ENCODE measurements around the gene KRTAP2-2. TPM values are rescaled to one million over a fixed set of nuclear protein-coding genes. Genes with fewer than 3 reads are reported as not detected.

KRTAP2-2 gene
- total RNA-seq, 1 donor from 2014 or later: not detected

GRCh38 chr17:41020336-41020735, 34.7 kb downstream of the KRTAP2-2 start:
- Mint-ChIP-seq H3K9me3 (ENCODE audit: low read depth) (peaks cover 2% of the 10 kb centered on the region), H3K27me3 (peaks cover 4% of the 10 kb centered on the region), H3K4me3 (ENCODE audit: low read depth) (no peak overlapping the region), H3K36me3 (ENCODE audit: insufficient read depth) (no peaks in the 10 kb centered on the region), H3K4me1 (ENCODE audit: low read depth) (peaks cover 4% of the 10 kb centered on the region), H3K27ac (no peak overlapping the region)
- DNase-seq (ENCODE audit: low spot score, unreplicated experiment): no peak
- no peak for TF ChIP-seq CTCF (IDR thresholded peaks at IDR 0.05; ENCODE audit: unreplicated experiment)

- no peaks in the 10 kb centered on the region for H3K36me3 Mint-ChIP-seq (ENCODE audit: insufficient read depth)
- no peak overlapping the region for H3K27ac Mint-ChIP-seq
- H3K4me3 Mint-ChIP-seq (ENCODE audit: low read depth): no peak overlapping the region
- H3K9me3 Mint-ChIP-seq (ENCODE audit: low read depth): peaks cover 2% of the 10 kb centered on the region
- H3K4me1 Mint-ChIP-seq (ENCODE audit: low read depth): peaks cover 4% of the 10 kb centered on the region
- no peak for DNase-seq (ENCODE audit: low spot score, unreplicated experiment)
- TF ChIP-seq CTCF (IDR thresholded peaks at IDR 0.05; ENCODE audit: unreplicated experiment): no peak
- H3K27me3 Mint-ChIP-seq: no peaks in the 10 kb centered on the region
Measured at GRCh38 chr17:41019415-41019814, 35.6 kb downstream of the KRTAP2-2 start.

GRCh38 chr17:41018541-41018940, 36.5 kb downstream of the KRTAP2-2 start:
- H3K27me3 Mint-ChIP-seq: no peaks in the 10 kb centered on the region
- H3K4me1 Mint-ChIP-seq (ENCODE audit: low read depth): peaks cover 4% of the 10 kb centered on the region
- peaks cover 2% of the 10 kb centered on the region for H3K9me3 Mint-ChIP-seq (ENCODE audit: low read depth)
- no peak for TF ChIP-seq CTCF (IDR thresholded peaks at IDR 0.05; ENCODE audit: unreplicated experiment)
- no peak overlapping the region for H3K27ac Mint-ChIP-seq
- no peak for DNase-seq (ENCODE audit: low spot score, unreplicated experiment)
- no peaks in the 10 kb centered on the region for H3K36me3 Mint-ChIP-seq (ENCODE audit: insufficient read depth)
- H3K4me3 Mint-ChIP-seq (ENCODE audit: low read depth): no peak overlapping the region

- H3K4me1 Mint-ChIP-seq (ENCODE audit: low read depth): peaks cover 4% of the 10 kb centered on the region
- TF ChIP-seq CTCF (IDR thresholded peaks at IDR 0.05; ENCODE audit: unreplicated experiment): no peak
- H3K36me3 Mint-ChIP-seq (ENCODE audit: insufficient read depth): no peaks in the 10 kb centered on the region
- H3K9me3 Mint-ChIP-seq (ENCODE audit: low read depth): peaks cover 2% of the 10 kb centered on the region
- DNase-seq (ENCODE audit: low spot score, unreplicated experiment): no peak
- H3K4me3 Mint-ChIP-seq (ENCODE audit: low read depth): no peak overlapping the region
- no peak overlapping the region for H3K27ac Mint-ChIP-seq
- no peaks in the 10 kb centered on the region for H3K27me3 Mint-ChIP-seq
Measured at GRCh38 chr17:41016578-41017215, 38.3 kb downstream of the KRTAP2-2 start.

GRCh38 chr17:41015454-41015853, 39.6 kb downstream of the KRTAP2-2 start:
- no peaks in the 10 kb centered on the region for H3K9me3 Mint-ChIP-seq (ENCODE audit: low read depth)
- H3K4me1 Mint-ChIP-seq (ENCODE audit: low read depth): peaks cover 4% of the 10 kb centered on the region
- no peak overlapping the region for H3K27ac Mint-ChIP-seq
- H3K27me3 Mint-ChIP-seq: no peaks in the 10 kb centered on the region
- no peak overlapping the region for H3K4me3 Mint-ChIP-seq (ENCODE audit: low read depth)
- no peak for TF ChIP-seq CTCF (IDR thresholded peaks at IDR 0.05; ENCODE audit: unreplicated experiment)
- no peak for DNase-seq (ENCODE audit: low spot score, unreplicated experiment)
- H3K36me3 Mint-ChIP-seq (ENCODE audit: insufficient read depth): no peaks in the 10 kb centered on the region
